NB4 (cell line): ENCODE data around the gene NAPSA.
"Not testable (repeated sequence)": the region's sequence is repeated elsewhere in the genome, so short reads cannot be mapped to it uniquely, and the experiment has no call there.

Source experiments
- DNase-seq: peaks from one replicate; pipeline ENCODE4 v3.0.0; 2010; ENCODE audit warnings: low read depth
- H3K4me3 ChIP-seq: one replicate; pipeline ENCODE4 v1.5.1; 2011; ENCODE audit warnings: mild to moderate bottlenecking, low read depth, low read length, moderate library complexity
- CTCF ChIP-seq: IDR thresholded peaks from one replicate; pipeline ENCODE4 v1.5.1; 2012; ENCODE audit warnings: low read depth, low read length
- MAX ChIP-seq: IDR thresholded peaks from 2 replicates; pipeline ENCODE4 v1.6.1; 2011; ENCODE audit warnings: low read depth, low read length
- MYC ChIP-seq: IDR thresholded peaks from 2 replicates; pipeline ENCODE4 v1.6.1; 2011; ENCODE audit warnings: low read depth, low read length
- POLR2A ChIP-seq: IDR thresholded peaks from 2 replicates; pipeline ENCODE4 v1.6.1; 2011; ENCODE audit warnings: mild to moderate bottlenecking; ENCODE audit not compliant: insufficient read length; ENCODE audit errors: extremely low read depth

Gene NAPSA

DNA sequence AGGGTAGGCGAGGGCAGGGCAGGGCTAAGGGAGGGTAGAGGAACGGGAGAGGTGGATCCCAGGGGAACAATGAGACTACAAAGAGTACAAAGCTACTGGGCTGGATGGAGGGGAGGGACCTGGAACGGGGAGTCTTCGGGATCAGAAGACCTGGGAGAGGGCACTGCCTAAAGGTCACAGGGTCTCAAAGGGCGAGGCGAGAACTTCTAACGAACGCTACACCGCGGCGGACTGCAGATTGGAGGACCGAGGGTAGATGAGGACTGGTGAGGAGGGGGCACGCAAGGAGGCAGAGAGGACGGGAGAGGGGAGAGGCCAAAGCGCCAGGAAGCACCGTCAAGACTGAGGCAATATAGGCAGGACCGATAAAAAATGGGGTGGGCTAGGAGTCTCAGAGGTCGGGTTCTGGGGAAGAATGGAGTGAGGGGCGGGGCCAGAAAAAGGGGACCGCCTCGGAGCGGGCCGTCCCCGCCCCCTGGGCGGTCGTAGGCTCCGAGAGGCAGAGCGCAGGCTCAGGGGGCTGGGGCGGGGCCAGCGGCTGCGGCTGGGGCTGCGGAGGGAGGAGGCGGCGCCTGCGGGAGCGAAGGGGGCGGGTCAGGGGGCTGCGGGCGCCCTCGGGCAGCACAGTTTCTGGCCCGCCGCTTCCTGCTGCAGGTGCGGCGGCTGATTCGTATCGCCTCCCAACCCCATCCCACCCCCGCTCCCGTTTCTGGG lies 34.9 kb downstream of the NAPSA start:
- no peak overlapping the region for H3K4me3 ChIP-seq
- TF ChIP-seq POLR2A, result no peak
- TF ChIP-seq MAX, result no peak
- no peak for TF ChIP-seq CTCF
- TF ChIP-seq MYC, result no peak
- DNase-seq, result peak; percentile 79

GRCh38 chr19:50329926-50330294 lies 35.5 kb downstream of the NAPSA start:
- H3K4me3 ChIP-seq, DNase-seq: not testable (repeated sequence)

DNA sequence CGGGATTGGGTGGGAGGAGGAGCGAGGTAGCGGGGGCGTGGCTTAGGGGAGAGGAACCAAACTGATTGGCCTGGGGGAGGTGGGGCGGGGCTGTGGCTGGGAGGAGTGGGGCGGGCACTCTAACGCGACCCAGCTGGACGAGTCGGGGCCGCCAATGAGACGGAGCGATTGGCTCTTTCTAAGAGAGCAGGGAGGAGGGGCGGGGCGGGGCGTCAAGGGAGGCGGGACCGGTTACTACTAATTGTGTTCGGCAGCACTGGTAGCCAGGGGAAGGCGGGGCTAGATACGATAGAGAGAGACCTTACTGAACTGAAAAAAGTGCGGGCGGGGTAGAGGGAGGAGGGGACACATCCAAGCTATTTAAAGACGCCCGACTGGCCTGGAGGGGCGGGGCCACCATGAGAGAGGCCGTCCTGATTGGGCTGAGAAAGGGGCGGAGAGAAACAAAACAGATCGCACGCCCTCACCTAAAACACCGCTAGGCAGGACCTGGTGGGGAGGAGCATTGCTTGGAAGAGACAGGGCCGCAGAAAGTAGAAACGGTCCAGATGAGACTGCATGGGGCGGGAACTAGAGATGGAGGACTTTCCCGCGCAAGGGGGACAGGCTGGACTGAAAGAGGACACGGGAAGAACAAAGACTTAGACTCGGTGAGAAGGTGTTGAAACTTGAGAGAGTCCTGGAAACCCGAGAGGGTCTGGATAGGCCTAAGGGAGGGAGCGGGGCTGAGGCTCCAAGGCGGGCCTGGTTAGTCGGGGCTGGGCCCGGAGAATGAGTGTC lies 36.1 kb downstream of the NAPSA start, which contains the start of gene KCNC3:
TSS of gene KCNC3 (minus strand) at position 232 of the 780 bp plus-strand sequence. CDS start 295 bp downstream, outside the sequence.
- H3K4me3 ChIP-seq, result no peak within 1 kb of the TSS
- TF ChIP-seq CTCF, result no peak
- TF ChIP-seq MAX, result no peak
- no peak for TF ChIP-seq MYC
- TF ChIP-seq POLR2A, result no peak
- DNase-seq, result peak; percentile 21

GRCh38 chr19:50328873-50329145 lies 36.6 kb downstream of the NAPSA start:
- TF ChIP-seq CTCF, result no peak
- no peak for DNase-seq
- no peak overlapping the region for H3K4me3 ChIP-seq

DNA sequence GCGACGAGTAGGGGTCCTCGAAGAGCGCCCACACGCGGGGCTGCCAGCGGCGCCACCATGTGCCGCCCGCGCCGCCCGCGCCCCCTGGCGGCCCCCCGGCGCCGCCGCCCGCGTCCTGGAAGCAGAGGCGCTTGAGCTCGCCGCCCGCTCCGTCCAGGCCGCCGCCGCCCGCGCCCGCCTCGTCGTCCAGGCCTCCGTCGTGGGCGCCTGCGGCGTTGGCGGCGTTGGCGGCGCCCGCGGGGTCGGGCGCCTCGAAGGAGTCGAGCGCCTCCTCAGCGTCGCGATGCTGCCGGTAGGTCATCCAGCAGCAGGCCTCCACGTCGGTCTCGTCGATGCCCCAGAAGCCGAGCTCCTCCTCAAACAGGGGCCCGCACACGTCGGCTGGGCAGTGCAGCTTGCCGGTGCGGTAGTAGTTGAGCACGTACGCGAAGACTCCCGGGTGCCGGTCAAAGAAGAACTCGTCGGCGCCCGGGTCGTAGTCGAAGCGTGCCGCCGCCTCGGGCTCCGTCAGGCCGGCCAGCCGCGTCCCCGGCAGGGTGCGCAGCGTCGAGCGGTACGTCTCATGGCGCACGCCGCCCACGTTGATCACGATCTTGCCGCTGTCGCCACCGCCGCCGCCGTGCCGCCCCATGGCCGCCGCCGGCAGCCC lies 37.1 kb downstream of the NAPSA start:
- TF ChIP-seq MYC (no peak), MAX (no peak), POLR2A (no peak), CTCF (no peak)
- no peak overlapping the region for H3K4me3 ChIP-seq
- no peak for DNase-seq

DNA sequence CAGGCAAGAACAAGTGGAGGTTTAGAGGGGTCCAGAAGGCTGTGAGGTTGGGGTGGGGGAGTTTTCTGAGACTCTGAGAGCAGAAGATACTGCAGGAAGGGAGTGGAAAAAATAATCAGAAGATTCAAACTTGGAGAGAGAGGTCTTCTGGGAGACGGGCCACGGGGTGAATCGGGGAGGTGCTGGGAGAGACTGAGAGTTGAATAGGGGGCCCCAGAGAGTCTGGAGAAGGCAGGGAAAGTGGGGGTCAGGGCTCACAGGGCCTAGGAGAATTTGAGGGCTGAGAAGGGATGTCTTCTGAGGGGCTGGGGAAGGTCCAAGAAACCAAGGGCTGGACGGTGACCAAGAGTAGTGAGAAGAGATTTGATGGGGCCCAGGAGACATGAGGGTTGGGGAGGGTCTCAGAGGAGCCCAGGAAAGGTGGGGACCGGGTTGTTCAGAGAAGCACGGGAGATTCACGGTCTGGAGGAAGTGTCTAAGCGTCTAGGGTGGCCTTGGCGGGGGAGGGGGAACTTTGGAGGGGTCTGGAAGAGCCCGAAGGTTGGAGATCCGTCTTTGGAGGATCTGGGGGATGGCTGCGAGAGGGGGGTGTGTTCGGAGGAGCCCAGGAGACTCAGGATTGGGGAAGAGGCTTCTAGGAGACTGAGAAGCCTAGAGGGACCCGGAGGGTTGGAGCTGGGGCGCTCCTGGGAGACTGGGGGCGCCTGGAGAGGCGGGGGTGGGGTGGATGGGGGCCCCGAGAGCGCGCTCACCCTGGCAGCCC lies 37.8 kb downstream of the NAPSA start:
- no peak for DNase-seq
- no peak for TF ChIP-seq CTCF
- no peak for TF ChIP-seq MYC
- no peak for TF ChIP-seq MAX
- TF ChIP-seq POLR2A, result no peak

More for the DNA sequence above, 37.8 kb downstream of the NAPSA start:
- no peak overlapping the region for H3K4me3 ChIP-seq
